Measurements from ENCODE around the gene TMEM129.

DNA sequence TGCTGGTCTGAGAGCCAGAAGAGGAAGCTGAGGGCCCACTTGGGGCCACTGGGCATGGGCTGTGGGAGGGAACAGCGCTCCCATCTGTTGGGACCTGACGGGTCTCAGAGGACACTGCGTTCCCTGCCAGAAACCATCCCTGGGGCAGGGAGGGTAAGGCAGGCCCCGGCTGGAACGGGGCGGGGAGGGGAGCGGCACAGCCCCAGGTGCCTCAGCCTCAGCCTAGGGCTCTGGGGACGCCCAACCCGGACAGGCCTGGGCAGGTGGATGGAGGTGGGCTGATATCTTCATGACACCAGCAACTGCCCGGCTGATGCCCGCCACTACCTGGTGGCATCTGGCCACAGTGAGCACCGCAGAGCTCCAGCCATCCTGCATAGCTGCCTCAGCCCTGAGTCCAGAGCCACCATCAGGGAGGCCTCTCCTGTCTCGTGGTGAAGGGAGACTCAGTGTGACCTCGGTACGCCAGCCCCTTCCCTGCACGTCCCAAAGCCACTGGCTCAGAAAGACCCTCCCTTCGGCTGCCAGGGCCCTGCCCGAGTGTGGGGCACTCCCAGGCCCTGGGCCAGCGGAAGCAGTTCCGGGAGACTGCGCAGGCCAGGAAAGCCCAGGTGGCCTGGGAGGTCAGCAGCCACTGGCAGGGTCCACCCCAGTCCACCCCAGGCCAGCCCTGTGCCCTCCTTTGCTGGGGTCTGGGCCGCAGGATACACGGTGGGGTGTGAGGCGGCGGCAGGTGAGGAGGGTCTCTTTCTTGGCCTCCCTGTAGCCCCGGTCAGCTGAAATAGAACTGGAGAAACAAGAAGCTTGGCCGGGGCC, 37.4 kb upstream of the TMEM129 start:
- no peak for TF ChIP-seq EZH2phosphoT487 (IDR thresholded peaks at IDR 0.05; ENCODE audit: borderline replicate concordance, low read depth, low read length)
- TF ChIP-seq, protein P1, sequence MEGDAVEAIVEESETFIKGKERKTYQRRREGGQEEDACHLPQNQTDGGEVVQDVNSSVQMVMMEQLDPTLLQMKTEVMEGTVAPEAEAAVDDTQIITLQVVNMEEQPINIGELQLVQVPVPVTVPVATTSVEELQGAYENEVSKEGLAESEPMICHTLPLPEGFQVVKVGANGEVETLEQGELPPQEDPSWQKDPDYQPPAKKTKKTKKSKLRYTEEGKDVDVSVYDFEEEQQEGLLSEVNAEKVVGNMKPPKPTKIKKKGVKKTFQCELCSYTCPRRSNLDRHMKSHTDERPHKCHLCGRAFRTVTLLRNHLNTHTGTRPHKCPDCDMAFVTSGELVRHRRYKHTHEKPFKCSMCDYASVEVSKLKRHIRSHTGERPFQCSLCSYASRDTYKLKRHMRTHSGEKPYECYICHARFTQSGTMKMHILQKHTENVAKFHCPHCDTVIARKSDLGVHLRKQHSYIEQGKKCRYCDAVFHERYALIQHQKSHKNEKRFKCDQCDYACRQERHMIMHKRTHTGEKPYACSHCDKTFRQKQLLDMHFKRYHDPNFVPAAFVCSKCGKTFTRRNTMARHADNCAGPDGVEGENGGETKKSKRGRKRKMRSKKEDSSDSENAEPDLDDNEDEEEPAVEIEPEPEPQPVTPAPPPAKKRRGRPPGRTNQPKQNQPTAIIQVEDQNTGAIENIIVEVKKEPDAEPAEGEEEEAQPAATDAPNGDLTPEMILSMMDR (conservative IDR thresholded peaks at IDR 0.05; ENCODE audit: low read length), result no peak

Data from OCI-LY7 (cell line).